CD4-positive, alpha-beta T cell (primary cell): ENCODE measurements around the gene COL1A1. TPM values are rescaled to one million over a fixed set of nuclear protein-coding genes. Genes with fewer than 3 reads are reported as not detected.

Source experiments
- ATAC-seq: fragments of 200-7000 bp; cut with Tn5 transposase; one replicate; pipeline ENCODE4 v1.10.0; 2022; ENCODE audit warnings: mild to moderate bottlenecking; ENCODE audit not compliant: poor library complexity
- CTCF ChIA-PET: fragments of 350-600 bp; sonication (Branson Sonifier 250); formaldehyde crosslinking; loops from one replicate; lab custom pipeline; 2021; ENCODE audit warnings: antibody characterized with exemption, inconsistent platforms; lab: Charles Lee
- POLR2A ChIA-PET: fragments of 350-600 bp; sonication (Branson Sonifier 250); formaldehyde crosslinking; loops from one replicate; lab custom pipeline; 2021; ENCODE audit warnings: antibody characterized with exemption, inconsistent platforms; lab: Charles Lee
- DNase-seq, 14 experiments: peaks; one replicate each; pipeline ENCODE4 v3.0.0-alpha.2; 2013 to 2020; ENCODE audit warnings: mixed read lengths in 2 of 14
- H3K27ac ChIP-seq, 2 donors: one replicate each; pipeline versions ENCODE4 v1.5.1 to v1.7.0; 2013; ENCODE audit warnings: low read length in 2 of 2, low read depth in 1 of 2, mild to moderate bottlenecking in 1 of 2
- H3K27me3 ChIP-seq, 2 experiments: 1 replicate in 1 of 2; 2 replicates in 1 of 2; pipeline versions ENCODE4 v1.6.1 to v1.7.0; 2013; ENCODE audit warnings: low read length in 2 of 2, control low read depth in 1 of 2, mild to moderate bottlenecking in 1 of 2, moderate library complexity in 1 of 2; ENCODE audit not compliant: insufficient read depth in 2 of 2, control insufficient read depth in 1 of 2
- H3K36me3 ChIP-seq: one replicate; pipeline ENCODE4 v1.6.1; 2013; ENCODE audit warnings: low read length, control low read depth; ENCODE audit not compliant: insufficient read depth
- H3K4me1 ChIP-seq: one replicate; pipeline ENCODE4 v1.6.1; 2013; ENCODE audit warnings: low read length, control low read depth; ENCODE audit not compliant: insufficient read depth
- H3K4me3 ChIP-seq: one replicate; pipeline ENCODE4 v1.5.1; 2013; ENCODE audit warnings: mild to moderate bottlenecking, low read length, moderate library complexity
- H3K9me3 ChIP-seq, 2 experiments: 1 replicate in 1 of 2; 2 replicates in 1 of 2; pipeline versions ENCODE4 v1.6.1 to v1.7.0; 2013; ENCODE audit warnings: low read length in 2 of 2, mild to moderate bottlenecking in 2 of 2, control low read depth in 1 of 2, moderate library complexity in 1 of 2; ENCODE audit not compliant: control insufficient read depth in 1 of 2, insufficient read depth in 1 of 2
- H3K27ac Mint-ChIP-seq: one replicate; pipeline ENCODE4 v1.8.0; 2020; ENCODE audit warnings: mixed read lengths
- H3K27me3 Mint-ChIP-seq: one replicate; pipeline ENCODE4 v1.8.0; 2021; ENCODE audit warnings: mixed read lengths
- H3K36me3 Mint-ChIP-seq: one replicate; pipeline ENCODE4 v1.8.0; 2021; ENCODE audit warnings: low read depth, mixed read lengths
- H3K4me1 Mint-ChIP-seq: one replicate; pipeline ENCODE4 v1.8.0; 2021; ENCODE audit warnings: low read depth, mixed read lengths
- H3K4me3 Mint-ChIP-seq: one replicate; pipeline ENCODE4 v1.8.0; 2020; ENCODE audit warnings: mild to moderate bottlenecking, mixed read lengths
- H3K9me3 Mint-ChIP-seq: one replicate; pipeline ENCODE4 v1.8.0; 2020; ENCODE audit warnings: mixed read lengths
- intact Hi-C, 2 experiments: fragments of 100-400 bp; cut with DNase I in 1 of 2; cut with micrococcal nuclease in 1 of 2; formaldehyde crosslinking; loops; one replicate each; pipeline versions ENCODE4 v1.15.1 to v1.9.0; 2023 to 2025; cut with DNase I, micrococcal nuclease
- total RNA-seq, 174 experiments: library from RNA in 2 of 174; stranded (reverse) in 2 of 174; gene quantifications; one replicate each; pipeline ENCODE4 v1.2.3 and lab custom pipeline; 2021 to 2026
- TF ChIP-seq, protein P1 (sequence below): fragments of 200-600 bp; IDR thresholded peaks from one replicate; pipeline ENCODE4 v1.8.0; 2022; ENCODE audit warnings: antibody characterized with exemption, mild to moderate bottlenecking

COL1A1 gene
- total RNA-seq, 2 experiments from 2014 or later: 10.0 to 11.4 TPM

DNA sequence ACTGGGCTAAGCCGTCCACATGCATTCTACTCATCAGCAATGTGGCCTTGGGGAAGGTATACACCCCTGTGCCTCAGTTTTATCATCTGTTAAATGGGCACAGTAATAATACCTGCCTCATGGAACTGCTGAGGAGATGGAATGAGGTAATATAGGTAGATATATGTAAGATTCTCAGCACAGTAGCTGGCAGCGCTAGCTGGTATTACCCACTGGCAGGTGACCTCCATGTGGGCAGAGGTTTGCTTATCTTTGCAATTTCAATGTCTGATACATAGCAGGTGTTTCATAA, 36.8 kb downstream of the COL1A1 start:
- no peak for DNase-seq
- TF ChIP-seq, protein P1, sequence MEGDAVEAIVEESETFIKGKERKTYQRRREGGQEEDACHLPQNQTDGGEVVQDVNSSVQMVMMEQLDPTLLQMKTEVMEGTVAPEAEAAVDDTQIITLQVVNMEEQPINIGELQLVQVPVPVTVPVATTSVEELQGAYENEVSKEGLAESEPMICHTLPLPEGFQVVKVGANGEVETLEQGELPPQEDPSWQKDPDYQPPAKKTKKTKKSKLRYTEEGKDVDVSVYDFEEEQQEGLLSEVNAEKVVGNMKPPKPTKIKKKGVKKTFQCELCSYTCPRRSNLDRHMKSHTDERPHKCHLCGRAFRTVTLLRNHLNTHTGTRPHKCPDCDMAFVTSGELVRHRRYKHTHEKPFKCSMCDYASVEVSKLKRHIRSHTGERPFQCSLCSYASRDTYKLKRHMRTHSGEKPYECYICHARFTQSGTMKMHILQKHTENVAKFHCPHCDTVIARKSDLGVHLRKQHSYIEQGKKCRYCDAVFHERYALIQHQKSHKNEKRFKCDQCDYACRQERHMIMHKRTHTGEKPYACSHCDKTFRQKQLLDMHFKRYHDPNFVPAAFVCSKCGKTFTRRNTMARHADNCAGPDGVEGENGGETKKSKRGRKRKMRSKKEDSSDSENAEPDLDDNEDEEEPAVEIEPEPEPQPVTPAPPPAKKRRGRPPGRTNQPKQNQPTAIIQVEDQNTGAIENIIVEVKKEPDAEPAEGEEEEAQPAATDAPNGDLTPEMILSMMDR: no peak
- H3K27ac Mint-ChIP-seq: no peak overlapping the region

DNA sequence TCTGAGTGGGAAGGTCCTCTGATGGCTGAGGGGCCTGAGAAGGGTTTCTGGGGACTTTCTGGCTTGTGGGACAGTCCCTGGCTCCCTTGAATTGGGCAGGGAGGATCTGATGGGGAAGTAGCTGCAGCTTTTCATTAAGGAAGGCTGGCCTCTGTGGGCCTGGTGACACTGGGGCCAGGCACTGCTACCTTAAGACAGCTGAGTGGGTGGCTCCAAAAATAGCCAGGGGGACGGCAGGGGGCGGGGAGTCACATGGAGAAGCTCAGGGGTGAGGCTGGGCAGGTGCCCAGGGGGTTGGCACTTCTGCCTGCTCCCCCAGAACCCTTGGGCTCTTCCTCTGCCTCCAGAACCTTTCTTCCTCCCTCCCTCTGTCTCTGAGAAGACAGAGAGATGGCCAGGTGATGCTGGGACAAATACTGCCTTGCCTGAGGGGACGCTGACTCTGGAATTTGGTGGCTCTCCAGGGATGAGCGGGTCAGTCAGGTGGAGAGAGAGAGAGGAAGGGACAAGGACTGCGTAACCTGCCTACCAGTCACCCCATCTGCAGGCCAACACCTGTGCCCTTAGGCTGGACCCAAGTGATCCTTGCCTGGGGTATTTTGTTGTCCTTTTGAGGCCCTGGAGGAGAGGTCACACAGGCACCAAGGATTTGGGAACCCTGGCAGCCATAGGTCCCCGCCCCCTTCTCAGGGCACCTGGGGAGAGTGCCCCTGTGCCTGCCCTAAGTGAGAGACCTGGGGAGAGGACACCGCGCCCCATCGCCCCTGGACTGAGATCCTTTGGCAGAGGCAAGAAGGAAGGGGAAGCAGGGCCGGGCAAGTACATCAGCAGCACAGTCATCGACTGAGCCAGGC, 37.4 kb downstream of the COL1A1 start:
- H3K4me1 Mint-ChIP-seq: peaks cover 40% of the 10 kb centered on the region

More for the DNA sequence above, 36.8 kb downstream of the COL1A1 start:
- H3K36me3 Mint-ChIP-seq: no peaks in the 10 kb centered on the region
- H3K9me3 Mint-ChIP-seq: no peaks in the 10 kb centered on the region
- Histone ChIP-seq H3K27me3 (no peaks in the 10 kb centered on the region), H3K9me3 (no peaks in the 10 kb centered on the region), H3K36me3 (no peaks in the 10 kb centered on the region), H3K4me3 (no peak overlapping the region), H3K27ac (no peak overlapping the region), H3K4me1 (peaks cover 39% of the 10 kb centered on the region)
- no peak for ATAC-seq
- intact Hi-C loops: no loop called here
- ChIA-PET CTCF (no interaction called here), POLR2A (no interaction called here)
- peaks cover 44% of the 10 kb centered on the region for H3K4me1 Mint-ChIP-seq
- no peaks in the 10 kb centered on the region for H3K27me3 Mint-ChIP-seq
- H3K4me3 Mint-ChIP-seq: no peak overlapping the region

DNA sequence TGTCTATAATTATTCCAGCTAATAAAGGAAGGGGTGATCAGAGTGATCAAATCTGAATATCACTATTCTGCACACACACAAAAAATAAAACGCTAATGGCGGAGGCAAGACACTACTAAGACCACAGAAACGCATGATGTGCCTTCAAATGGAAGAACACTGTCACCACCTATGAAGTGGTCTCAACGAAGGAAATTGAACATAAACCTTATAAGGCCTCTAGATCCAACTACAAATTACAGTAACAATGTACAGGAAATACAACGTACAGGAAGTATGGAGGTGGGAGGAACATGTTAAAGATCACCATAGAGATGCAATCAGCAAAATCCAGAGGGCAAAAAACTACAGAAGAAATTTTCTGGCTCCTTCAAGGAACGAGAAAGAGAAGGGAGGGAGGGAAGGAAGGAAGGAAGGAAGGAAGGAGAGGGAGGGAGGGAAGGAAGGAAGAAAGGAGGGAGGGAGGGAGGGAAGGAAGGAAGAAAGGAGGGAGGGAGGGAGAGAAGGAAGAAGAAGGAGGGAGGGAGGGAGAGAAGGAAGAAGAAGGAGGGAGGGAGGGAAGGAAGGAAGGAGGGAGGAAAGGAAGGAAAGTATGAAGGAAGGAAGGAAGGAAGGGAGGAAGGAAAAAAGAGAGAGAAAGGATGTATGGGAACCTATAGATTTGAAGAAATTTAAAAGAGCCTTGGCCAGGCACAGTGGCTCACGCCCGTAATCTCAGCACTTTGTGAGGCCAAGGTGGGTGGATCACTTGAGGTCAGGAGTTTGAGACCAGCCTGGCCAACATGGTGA, 38.8 kb downstream of the COL1A1 start:
- ATAC-seq (peak; percentile 23), DNase-seq (peak in 1 of 14 experiments; percentile 36)
- ChIA-PET POLR2A (interaction anchor here (0.7 to 2.8 kb wide), 9 partner anchors 11 to 68 kb away, joined by 3 to 22 read pairs (median 4); partner anchors contain the start of gene PPP1R9B), CTCF (interaction anchor here (0.9 to 2.5 kb wide), 10 partner anchors 11 to 75 kb away, joined by 3 to 26 read pairs (median 9); partner anchors contain the start of gene PPP1R9B)
- Mint-ChIP-seq H3K27ac (peak overlapping the region; percentile 63), H3K27me3 (no peaks in the 10 kb centered on the region), H3K4me3 (peak overlapping the region; percentile 68), H3K36me3 (no peaks in the 10 kb centered on the region), H3K4me1 (peaks cover 43% of the 10 kb centered on the region), H3K9me3 (no peaks in the 10 kb centered on the region)
- TF ChIP-seq, protein P1: no peak
- H3K27me3 ChIP-seq: no peaks in the 10 kb centered on the region
- intact Hi-C loops: no loop called here
- no peaks in the 10 kb centered on the region for H3K36me3 ChIP-seq
- no peak overlapping the region for H3K4me3 ChIP-seq
- H3K27ac ChIP-seq: no peak overlapping the region
- H3K9me3 ChIP-seq: no peaks in the 10 kb centered on the region
- H3K4me1 ChIP-seq: peaks cover 30% of the 10 kb centered on the region

More for the DNA sequence above, 37.4 kb downstream of the COL1A1 start:
- no peak for DNase-seq
- H3K27ac ChIP-seq: no peak overlapping the region
- H3K27me3 Mint-ChIP-seq: no peaks in the 10 kb centered on the region
- no peak overlapping the region for H3K4me3 ChIP-seq
- no peaks in the 10 kb centered on the region for H3K36me3 Mint-ChIP-seq
- H3K9me3 Mint-ChIP-seq: no peaks in the 10 kb centered on the region
- POLR2A ChIA-PET: interaction anchor here (0.8 to 1.5 kb wide), 2 partner anchors 12 to 25 kb away, joined by 3 to 4 read pairs; no protein-coding TSS in a partner anchor
- TF ChIP-seq, protein P1: no peak
- intact Hi-C loops: no loop called here
- H3K27me3 ChIP-seq: no peaks in the 10 kb centered on the region
- CTCF ChIA-PET: no interaction called here
- no peak overlapping the region for H3K4me3 Mint-ChIP-seq
- ATAC-seq: no peak
- H3K4me1 ChIP-seq: peaks cover 33% of the 10 kb centered on the region
- H3K9me3 ChIP-seq: no peaks in the 10 kb centered on the region
- no peak overlapping the region for H3K27ac Mint-ChIP-seq
- no peaks in the 10 kb centered on the region for H3K36me3 ChIP-seq
